Measurements from ENCODE around the gene AGMO.
A peak's percentile ranks its signal among the peaks of the same experiment; 100 is the strongest.

The AGMO gene

GRCh38 chr7:15494711-15495110 lies 67.1 kb downstream of the AGMO start:
- no peak for DNase-seq

GRCh38 chr7:15491361-15491760 lies 70.5 kb downstream of the AGMO start:
- DNase-seq, result no peak

- DNase-seq, result no peak
These were observed 71.5 kb downstream of the AGMO start for GRCh38 chr7:15490291-15490690.

GRCh38 chr7:15489861-15490260 lies 72.0 kb downstream of the AGMO start:
- no peak for DNase-seq

GRCh38 chr7:15489383-15489782 lies 72.4 kb downstream of the AGMO start:
- DNase-seq, result no peak

GRCh38 chr7:15488401-15488800 lies 73.4 kb downstream of the AGMO start:
- no peak for DNase-seq

GRCh38 chr7:15487896-15488295 lies 73.9 kb downstream of the AGMO start:
- DNase-seq, result no peak

GRCh38 chr7:15485998-15486397 lies 75.8 kb downstream of the AGMO start:
- DNase-seq, result no peak

GRCh38 chr7:15485431-15485830 lies 76.4 kb downstream of the AGMO start:
- no peak for DNase-seq

GRCh38 chr7:15481132-15481531 lies 80.7 kb downstream of the AGMO start:
- no peak for DNase-seq

- no peak for DNase-seq
These were observed 83.4 kb downstream of the AGMO start for GRCh38 chr7:15478401-15478800.

GRCh38 chr7:15476531-15476918 lies 85.3 kb downstream of the AGMO start:
- no peak for DNase-seq

GRCh38 chr7:15475808-15476530 lies 85.8 kb downstream of the AGMO start:
- DNase-seq, result no peak

GRCh38 chr7:15471669-15471950 lies 90.2 kb downstream of the AGMO start:
- no peak for DNase-seq

GRCh38 chr7:15470825-15471668 lies 90.8 kb downstream of the AGMO start:
- DNase-seq, result no peak

- no peak for DNase-seq
These were observed 97.1 kb downstream of the AGMO start for GRCh38 chr7:15464667-15465121.

- DNase-seq, result no peak
These were observed 97.8 kb downstream of the AGMO start for GRCh38 chr7:15463801-15464666.

GRCh38 chr7:15462721-15463389 lies 99.0 kb downstream of the AGMO start:
- no peak for DNase-seq

GRCh38 chr7:15461576-15461975 lies 100.2 kb downstream of the AGMO start:
- DNase-seq, result peak; percentile 2

- DNase-seq, result no peak
These were observed 102.7 kb downstream of the AGMO start for GRCh38 chr7:15459018-15459615.

GRCh38 chr7:15457990-15458955 lies 103.5 kb downstream of the AGMO start:
- DNase-seq, result no peak
